GM15510 (cell line): ENCODE data around the gene PLVAP.

Experiments used
- POLR2A ChIP-seq: IDR thresholded peaks from 3 replicates; pipeline ENCODE4 v1.6.1; 2011; ENCODE audit warnings: borderline replicate concordance; ENCODE audit not compliant: insufficient read length; ENCODE audit errors: extremely low read depth

The PLVAP gene

DNA sequence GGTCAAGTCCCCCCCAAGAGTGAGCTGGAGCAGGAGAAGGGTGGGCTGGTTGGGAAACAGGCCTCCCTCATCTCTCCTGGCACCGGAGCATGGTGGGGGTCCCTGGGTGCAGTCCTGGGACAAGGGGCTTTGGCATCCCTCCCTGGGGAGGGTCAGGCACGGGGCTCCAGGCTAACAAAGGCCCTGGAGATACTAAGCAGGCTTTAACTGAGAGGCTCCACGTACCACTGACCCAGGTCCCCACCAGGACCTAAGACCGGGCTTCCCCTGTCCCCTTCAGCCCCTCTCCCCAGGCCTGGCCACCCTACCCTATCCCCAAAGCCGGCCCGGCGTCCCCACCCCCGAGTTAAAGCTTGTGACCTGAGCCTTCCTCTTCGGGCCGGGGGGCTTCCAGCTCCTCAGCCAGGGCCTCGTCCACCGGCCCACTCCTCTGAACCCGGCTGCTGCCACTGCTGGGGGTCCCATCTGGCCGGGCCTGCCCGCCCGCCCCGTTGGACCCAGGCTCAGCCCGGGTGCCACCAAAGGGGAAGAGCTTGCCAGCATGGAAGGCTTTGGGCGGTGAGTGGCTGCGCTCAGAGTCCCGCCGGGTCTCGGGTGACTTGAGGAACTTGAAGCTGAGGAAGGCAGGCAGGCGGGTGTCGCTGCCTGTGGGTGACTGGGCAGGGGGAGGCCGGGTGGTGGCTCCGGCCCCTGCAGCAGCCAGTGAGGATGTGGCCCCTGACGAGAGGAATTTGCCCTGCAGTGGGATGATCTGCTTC lies 52.6 kb downstream of the PLVAP start:
- TF ChIP-seq POLR2A, result no peak

DNA sequence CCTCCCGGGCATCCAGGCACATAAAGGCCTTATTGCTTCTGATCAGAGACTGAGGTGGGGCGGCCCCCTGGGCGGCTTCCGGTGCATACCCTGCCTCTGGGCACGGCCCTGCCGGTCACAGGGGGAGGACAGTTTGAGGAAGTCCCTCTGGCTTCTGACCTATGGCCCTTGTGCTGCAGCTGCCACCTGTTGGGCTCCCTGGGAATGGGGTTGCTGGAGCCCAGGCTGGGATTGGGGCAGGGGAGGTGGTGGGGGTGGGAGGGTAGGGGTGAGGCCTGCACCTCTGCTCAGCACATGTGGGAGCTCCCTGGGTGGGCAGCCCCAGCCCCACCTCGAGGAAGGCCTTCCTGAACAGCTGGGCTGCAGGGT lies 53.2 kb downstream of the PLVAP start:
- TF ChIP-seq POLR2A, result no peak

DNA sequence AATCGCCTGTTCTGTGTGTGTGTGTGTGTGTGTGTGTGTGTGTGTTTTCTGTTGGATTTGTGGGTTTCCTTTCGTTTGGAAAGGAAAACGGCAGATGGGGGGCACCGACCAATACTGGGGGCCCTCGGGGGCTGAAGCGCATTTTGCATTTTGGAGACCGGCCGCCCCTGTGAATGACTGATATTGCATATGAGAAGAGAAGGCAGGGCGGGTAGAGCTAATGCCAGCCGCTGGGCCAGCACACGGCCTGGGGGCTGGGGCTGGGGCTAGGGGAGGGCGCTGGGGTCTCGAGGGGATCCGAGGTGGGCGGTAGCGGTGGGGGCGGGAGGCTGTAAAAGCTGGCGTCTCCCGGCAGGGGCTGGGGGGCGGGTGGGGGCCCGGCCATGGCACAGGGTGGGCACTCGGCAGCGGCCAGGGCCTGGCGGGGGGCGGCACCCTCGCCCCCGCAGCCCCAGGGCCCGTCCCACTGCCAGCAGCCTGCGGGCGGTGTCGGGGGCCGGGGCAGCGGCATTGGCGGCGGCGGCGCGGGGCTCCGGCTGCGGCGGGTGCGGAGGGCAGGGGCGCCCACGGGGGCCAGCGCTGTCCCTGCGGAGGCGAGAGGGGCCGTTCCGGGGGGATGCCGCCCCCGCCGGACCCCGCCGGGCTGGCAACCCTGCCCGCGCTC lies 53.7 kb downstream of the PLVAP start:
- no peak for TF ChIP-seq POLR2A

DNA sequence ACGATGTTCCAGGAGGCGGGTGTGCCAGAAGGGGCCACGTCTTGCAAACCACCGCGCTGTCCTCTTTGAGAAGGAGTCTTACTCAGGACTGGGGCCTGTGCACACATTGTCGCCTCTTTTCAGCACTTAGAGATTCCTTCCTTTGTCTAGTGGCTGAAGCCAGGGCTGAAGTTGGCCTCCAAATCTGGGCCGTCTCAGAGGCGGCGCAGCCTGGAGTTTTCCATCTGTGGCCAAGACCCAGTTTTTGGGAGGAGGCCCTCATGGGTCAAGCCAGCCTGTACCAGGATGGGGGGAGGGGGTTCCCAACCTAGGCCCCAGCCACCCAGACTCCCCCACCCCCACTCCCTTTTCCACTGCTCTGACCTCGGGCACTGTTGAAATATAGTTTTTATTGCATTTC lies 54.3 kb downstream of the PLVAP start:
- TF ChIP-seq POLR2A, result no peak

DNA sequence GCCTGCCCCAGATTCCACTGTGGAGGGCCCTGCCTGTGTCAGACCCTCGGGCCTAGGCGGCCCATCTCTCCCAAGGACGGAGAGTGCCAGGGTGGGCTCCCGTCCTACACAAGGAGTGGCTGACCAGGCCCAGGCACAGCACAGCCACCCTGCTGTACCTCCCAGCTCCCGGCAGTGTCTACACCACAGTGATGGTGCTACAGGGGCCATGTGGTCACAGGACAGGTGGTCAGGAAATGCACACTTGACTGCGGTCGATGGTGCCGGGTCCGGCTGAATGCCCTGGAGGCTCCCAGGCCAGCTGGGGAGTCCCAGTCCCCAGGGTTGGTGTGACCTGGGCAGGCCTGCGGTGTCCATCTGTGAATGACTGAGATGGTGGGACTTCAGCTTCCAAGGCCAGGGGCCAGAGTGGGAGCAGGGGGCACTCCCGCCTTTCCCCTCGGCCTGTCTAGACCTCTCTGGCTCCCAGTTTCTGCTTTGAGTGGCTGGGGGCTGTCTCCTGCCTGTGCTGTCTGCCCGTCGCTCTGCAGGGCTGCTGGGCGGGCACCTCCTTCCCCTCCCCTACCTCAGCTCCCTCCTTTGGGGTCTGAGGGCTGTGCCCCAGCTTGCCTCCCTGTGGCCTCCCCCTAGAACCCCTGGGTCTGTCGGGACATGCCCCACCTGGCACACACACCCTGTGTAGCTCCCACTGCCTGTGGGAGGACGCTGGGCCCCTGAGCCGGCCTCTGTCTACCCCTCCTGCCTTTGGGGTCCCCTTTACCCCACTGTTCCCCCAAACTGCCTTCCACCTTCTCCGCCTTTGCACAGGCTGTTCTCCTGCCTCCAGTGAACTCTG lies 55.3 kb downstream of the PLVAP start:
- no peak for TF ChIP-seq POLR2A

DNA sequence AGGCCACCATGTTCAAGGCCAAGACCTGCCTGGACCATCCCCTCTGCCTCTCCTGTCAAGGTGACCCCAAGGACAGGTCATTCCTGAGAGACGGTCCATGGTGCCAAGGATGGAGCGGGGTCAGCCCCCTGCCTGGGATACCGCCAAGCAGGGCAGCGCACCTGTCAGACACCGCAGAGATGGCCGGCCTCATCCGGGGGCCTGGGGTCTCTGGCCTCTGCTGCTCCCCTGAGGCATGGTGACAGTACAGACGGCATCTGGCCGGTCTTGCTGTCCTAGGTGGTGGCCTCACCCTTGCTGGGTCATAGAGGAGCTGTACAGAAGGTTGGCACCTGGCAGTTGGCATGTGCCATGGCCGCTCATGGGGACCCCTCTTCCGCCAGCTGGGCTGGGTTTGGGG lies 56.7 kb downstream of the PLVAP start:
- TF ChIP-seq POLR2A, result no peak

DNA sequence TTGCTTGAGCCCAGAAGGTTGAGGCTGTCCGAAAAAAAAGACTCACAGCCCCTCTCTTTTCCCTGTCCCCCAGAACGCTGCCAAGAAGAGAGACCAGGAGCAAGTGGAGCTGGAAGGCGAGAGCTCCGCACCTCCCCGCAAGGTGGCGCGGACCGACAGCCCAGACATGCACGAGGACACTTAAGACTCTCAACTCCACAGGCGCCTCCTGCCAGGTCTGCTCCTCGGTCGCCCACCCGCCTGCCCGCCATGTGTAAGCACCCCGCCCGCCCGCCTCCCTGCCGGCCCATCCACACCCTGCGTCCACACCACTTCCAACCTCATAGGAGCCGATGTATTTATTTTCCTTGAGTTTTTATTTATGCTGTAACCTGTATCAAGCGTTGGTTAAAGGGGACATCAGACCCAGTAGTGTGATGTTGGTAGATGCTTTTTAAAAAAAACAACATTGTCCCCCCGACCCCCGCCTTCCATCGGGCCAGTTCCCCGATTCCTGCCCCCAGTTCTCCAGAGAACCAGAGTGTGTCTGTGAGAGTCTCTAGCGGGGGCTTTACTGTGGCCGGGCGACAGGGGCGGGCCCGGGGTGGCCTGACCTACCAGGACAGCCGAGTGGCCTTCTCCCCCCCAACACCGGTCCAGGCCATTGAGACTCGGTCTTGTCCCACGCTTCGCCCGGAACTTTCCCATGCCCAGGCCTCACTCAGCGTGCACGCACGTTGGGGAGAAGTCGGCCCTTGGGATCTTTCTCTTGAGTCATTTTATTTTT lies 57.5 kb downstream of the PLVAP start:
- TF ChIP-seq POLR2A, result no peak

DNA sequence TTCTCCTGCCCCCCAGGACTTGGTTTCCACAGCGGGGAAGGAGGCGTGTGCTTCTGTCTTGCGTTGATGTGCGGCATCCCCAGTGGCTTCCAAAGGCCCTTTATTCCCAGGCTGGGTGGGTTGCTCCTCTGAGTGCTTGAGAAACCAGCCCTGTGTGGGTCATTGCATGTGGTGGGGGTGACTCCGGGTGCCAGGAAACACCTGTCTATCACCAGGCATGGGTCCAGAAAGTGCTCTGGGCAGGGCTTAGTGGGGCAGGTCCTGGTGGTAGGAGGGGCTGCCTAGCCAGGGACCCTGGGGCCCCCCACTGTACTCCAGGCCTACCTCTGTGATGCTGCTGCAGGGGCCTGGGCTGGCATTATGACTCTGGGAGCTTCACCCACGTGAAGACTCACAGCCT lies 58.2 kb downstream of the PLVAP start:
- no peak for TF ChIP-seq POLR2A

DNA sequence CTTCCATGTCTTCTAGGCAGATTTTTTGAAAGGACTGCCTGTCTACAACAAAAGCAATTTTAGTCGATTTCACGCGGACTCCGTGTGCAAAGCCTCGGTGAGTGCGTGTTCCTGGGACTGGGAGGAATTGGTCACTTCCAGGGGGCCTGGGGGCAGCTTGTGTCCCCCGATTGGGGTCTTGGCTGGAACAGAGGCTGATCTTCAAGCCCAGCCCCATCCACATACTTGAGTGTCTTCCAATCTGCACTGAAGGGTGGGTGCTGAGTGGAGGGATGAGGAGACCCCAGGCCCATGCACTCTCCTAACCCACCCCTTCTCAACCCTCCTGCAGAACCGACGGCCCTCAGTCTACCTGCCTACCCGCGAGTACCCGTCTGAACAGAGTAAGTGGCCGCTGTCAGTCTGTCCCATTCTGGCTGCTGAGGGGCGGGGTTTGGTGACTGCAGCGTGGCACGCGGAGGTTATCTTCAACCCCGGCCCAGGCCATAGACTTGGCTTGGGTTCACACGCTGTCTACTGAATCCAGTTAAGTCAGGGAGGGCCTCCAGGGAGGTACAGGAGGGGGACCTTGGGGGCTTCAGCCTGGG lies 63.0 kb downstream of the PLVAP start:
- no peak for TF ChIP-seq POLR2A

DNA sequence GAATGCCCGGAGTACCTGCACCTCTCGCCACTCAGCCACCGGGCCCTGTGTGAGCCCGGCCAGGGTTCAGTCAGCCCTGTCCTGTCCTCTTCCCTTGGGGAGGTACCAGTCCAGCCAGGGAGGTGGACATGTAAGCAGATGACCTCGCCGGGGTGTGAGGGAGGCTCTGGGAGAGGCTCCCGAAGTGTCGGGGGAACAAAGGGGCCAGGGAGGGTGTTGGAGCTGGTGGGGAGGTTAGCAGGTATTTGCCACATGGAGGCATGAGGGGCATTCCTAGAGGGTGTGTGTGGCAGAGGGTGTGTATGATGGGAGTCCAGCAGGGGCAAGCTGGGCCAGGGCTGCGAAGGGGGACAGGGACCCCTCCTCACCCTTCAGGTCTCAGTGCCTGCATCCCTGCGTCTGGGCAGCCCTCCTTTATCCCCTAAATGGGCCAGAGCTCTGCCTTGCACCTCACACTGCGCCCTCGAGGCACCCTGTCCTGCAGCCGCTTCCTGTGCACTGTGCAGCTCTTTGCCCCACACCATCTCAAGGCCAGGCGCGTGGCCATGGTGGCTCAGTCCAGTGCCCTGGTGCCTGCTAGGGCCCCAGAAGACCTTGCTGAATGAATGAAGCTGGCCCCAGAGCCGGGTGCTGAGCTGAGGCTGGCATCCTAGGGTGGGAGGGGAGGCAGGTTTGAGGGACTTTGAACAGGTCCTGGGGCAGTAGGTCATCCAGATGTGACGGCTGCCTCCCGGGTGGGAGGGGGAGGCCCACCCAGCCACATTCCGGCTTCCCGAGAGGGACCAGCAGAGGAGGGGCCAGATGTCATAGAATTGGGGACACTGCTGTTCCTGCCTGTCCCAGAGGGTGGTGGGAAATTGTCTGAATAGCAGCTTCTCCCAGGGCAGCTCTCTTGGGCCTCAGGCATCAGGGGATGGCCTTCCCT lies 64.7 kb downstream of the PLVAP start:
- TF ChIP-seq POLR2A, result no peak

DNA sequence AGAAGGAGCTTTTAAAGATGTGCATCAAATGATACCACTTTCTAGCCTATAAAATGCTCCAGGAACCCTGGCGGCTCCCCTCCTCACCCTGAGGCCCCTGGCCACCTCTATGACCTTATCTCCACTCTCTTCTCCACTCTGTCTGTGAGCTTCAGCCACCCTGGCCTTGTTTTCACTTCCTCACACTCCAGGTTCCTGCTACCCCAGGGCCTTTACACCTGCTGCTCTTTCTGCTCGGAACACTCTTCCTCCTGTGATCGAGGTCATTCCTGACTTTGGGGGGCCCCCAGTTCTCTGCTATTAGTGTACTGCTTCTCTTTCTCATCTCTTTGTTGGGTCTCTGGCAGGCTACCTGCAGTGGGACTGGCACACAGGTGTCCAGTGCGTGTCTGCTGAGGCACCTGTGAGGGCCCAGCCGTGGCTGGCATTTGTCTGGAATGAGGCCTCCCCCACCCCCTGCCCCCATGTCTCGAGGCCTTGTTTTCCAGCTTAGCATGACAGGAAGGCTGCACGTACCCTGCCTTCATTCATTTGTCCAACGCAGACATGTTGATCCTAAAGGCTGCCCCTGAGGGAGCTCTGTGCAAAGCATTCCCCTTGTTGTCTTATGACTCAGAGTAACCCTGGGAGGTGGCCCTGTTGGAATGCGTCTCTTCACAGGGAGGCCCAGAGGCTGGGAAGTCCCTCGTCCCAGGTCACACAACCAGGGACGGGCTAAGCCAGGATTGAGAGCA lies 65.5 kb downstream of the PLVAP start:
- TF ChIP-seq POLR2A, result no peak

DNA sequence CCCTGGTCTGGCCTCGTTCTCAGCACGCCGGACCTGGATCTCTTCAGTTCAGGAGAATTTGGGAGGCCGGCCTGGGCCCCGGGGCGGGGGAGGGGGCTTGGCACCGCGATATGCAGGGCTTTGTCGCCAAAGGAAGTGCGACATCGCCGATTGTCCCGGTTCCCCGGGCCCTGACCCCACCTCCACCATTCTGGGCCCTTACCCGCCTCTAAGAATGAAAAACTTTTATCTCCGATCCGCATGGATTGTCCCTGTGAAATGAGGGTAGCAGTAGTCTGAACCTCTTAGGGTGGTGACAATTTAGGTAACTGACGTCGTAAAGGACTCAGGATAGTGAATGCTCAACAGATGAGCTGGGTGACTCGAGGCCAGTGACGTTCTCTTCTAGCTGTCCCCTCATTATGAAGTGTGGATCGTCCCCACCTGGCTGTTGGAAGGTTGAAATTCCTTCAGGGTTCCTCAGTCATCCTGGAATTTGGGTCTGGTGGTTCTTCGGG lies 67.1 kb downstream of the PLVAP start:
- no peak for TF ChIP-seq POLR2A
